GM18870 (cell line): ENCODE data around the gene ARID1B.
"Not testable (repeated sequence)": the region's sequence is repeated elsewhere in the genome, so short reads cannot be mapped to it uniquely, and the experiment has no call there.

Source experiments
- ATAC-seq: cut with Tn5 transposase; IDR thresholded peaks from one replicate; pipeline ENCODE4 v1.9.1; 2021; ENCODE audit warnings: moderate library complexity; ENCODE audit not compliant: unreplicated experiment

ARID1B gene

GRCh38 chr6:156980948-156981347 lies 203.8 kb downstream of the ARID1B start:
- ATAC-seq, result no peak

GRCh38 chr6:156982168-156982567 lies 205.0 kb downstream of the ARID1B start:
- ATAC-seq, result no peak

- ATAC-seq, result not testable (repeated sequence)
These were observed 205.7 kb downstream of the ARID1B start for GRCh38 chr6:156982864-156983263.

- ATAC-seq, result no peak
These were observed 207.1 kb downstream of the ARID1B start for GRCh38 chr6:156984178-156984738.

GRCh38 chr6:156985309-156985708 lies 208.1 kb downstream of the ARID1B start:
- no peak for ATAC-seq

GRCh38 chr6:156988276-156989158 lies 211.3 kb downstream of the ARID1B start:
- ATAC-seq, result peak; percentile 70

GRCh38 chr6:156989159-156989806 lies 212.1 kb downstream of the ARID1B start:
- no peak for ATAC-seq

GRCh38 chr6:156992020-156992804 lies 215.0 kb downstream of the ARID1B start:
- no peak for ATAC-seq

- ATAC-seq, result no peak
These were observed 216.5 kb downstream of the ARID1B start for GRCh38 chr6:156993713-156994112.

- no peak for ATAC-seq
These were observed 217.3 kb downstream of the ARID1B start for GRCh38 chr6:156994215-156995076.

GRCh38 chr6:156995502-156995901 lies 218.3 kb downstream of the ARID1B start:
- ATAC-seq, result no peak

GRCh38 chr6:156996265-156996664 lies 219.1 kb downstream of the ARID1B start:
- ATAC-seq, result no peak

GRCh38 chr6:156998794-156999330 lies 221.7 kb downstream of the ARID1B start:
- ATAC-seq, result no peak

GRCh38 chr6:156999762-157000161 lies 222.6 kb downstream of the ARID1B start:
- ATAC-seq, result no peak

GRCh38 chr6:157001716-157002115 lies 224.5 kb downstream of the ARID1B start:
- ATAC-seq, result no peak

GRCh38 chr6:157002774-157003173 lies 225.6 kb downstream of the ARID1B start:
- ATAC-seq, result no peak

- ATAC-seq, result no peak
These were observed 228.8 kb downstream of the ARID1B start for GRCh38 chr6:157005940-157006339.

GRCh38 chr6:157008568-157008967 lies 231.4 kb downstream of the ARID1B start:
- no peak for ATAC-seq

- ATAC-seq, result no peak
These were observed 235.2 kb downstream of the ARID1B start for GRCh38 chr6:157012355-157012754.
